Measurements from ENCODE around the gene CEPT1. TPM values are rescaled to one million over a fixed set of nuclear protein-coding genes. Genes with fewer than 3 reads are reported as not detected.

CEPT1 gene
- total and polyA plus RNA-seq, 2 of the 13 experiments (the other 11 are each of a cell fraction or from before 2014, with no cell fraction given), result 35.7 to 48.2 TPM

DNA sequence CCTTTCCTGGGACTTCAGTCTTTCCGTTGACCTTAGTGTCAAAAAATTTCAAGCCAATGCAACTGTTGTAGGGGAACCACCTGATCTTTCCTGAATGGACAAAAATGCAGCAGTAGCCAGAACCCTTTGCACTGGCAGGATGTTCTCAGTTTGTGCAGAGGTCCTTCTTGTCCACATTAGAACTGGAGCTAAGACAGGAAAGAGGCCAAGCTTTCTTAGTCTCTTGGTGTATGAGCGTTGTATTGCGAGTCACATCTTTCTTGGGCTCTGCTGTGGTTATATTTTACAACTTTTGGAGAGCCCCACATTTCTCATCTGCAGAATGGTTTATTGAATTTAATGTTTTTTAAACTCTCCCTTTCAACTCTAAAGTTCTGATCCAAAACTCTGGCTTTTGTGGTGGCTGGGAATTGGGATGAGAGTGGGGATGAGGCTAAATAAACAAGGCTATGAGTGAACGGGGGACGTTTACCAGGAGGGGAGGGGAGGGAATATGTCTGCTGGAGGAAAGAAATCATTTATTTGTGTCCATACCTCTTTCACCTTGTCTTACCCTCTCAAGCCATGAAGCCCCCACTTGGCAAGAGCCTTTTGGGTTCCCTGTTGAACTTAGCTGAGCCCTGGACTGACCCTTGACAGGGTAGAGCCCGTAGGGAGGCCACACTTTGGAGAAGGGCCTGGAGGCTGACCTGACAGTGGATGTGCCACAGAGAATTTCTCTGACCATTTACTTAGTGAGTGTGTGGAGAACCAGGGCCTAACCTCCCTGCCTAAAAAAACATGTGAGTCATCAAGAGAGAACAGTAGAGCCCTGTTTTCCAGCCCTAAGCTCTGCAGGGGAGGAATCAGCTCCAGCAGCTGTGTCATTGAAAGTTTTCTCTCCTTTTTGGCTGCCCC is 88.1 kb downstream of the CEPT1 start (continued):
- peak; percentile 69; the same call in 1 of the 2 replicates for TF ChIP-seq DPF2 (CRISPR knock-in tag; IDR thresholded peaks at IDR 0.05; ENCODE audit: borderline replicate concordance, low read depth)
- 0 out of 4 replicates have a peak, but pooled peaks of 1 of the 2 experiments have one; percentile 52 for TF ChIP-seq KLF16 (CRISPR knock-in tag; IDR thresholded peaks at IDR 0.05)
- TF ChIP-seq, protein P1, sequence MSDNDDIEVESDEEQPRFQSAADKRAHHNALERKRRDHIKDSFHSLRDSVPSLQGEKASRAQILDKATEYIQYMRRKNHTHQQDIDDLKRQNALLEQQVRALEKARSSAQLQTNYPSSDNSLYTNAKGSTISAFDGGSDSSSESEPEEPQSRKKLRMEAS (IDR thresholded peaks at IDR 0.05), result 0 out of 2 replicates have a peak, but pooled peaks have one; percentile 25
- TF ChIP-seq GFI1 (CRISPR knock-in tag; IDR thresholded peaks at IDR 0.05; ENCODE audit: borderline replicate concordance), result peak; percentile 37; the same call in 1 of the 2 replicates
- TF ChIP-seq, protein P2, sequence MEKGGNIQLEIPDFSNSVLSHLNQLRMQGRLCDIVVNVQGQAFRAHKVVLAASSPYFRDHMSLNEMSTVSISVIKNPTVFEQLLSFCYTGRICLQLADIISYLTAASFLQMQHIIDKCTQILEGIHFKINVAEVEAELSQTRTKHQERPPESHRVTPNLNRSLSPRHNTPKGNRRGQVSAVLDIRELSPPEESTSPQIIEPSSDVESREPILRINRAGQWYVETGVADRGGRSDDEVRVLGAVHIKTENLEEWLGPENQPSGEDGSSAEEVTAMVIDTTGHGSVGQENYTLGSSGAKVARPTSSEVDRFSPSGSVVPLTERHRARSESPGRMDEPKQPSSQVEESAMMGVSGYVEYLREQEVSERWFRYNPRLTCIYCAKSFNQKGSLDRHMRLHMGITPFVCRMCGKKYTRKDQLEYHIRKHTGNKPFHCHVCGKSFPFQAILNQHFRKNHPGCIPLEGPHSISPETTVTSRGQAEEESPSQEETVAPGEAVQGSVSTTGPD (CRISPR knock-in tag; IDR thresholded peaks at IDR 0.05), result peak; percentile 90
- TF ChIP-seq, protein P3, sequence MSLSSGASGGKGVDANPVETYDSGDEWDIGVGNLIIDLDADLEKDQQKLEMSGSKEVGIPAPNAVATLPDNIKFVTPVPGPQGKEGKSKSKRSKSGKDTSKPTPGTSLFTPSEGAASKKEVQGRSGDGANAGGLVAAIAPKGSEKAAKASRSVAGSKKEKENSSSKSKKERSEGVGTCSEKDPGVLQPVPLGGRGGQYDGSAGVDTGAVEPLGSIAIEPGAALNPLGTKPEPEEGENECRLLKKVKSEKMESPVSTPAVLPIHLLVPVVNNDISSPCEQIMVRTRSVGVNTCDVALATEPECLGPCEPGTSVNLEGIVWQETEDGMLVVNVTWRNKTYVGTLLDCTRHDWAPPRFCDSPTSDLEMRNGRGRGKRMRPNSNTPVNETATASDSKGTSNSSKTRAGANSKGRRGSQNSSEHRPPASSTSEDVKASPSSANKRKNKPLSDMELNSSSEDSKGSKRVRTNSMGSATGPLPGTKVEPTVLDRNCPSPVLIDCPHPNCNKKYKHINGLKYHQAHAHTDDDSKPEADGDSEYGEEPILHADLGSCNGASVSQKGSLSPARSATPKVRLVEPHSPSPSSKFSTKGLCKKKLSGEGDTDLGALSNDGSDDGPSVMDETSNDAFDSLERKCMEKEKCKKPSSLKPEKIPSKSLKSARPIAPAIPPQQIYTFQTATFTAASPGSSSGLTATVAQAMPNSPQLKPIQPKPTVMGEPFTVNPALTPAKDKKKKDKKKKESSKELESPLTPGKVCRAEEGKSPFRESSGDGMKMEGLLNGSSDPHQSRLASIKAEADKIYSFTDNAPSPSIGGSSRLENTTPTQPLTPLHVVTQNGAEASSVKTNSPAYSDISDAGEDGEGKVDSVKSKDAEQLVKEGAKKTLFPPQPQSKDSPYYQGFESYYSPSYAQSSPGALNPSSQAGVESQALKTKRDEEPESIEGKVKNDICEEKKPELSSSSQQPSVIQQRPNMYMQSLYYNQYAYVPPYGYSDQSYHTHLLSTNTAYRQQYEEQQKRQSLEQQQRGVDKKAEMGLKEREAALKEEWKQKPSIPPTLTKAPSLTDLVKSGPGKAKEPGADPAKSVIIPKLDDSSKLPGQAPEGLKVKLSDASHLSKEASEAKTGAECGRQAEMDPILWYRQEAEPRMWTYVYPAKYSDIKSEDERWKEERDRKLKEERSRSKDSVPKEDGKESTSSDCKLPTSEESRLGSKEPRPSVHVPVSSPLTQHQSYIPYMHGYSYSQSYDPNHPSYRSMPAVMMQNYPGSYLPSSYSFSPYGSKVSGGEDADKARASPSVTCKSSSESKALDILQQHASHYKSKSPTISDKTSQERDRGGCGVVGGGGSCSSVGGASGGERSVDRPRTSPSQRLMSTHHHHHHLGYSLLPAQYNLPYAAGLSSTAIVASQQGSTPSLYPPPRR (CRISPR knock-in tag; IDR thresholded peaks at IDR 0.05; ENCODE audit: borderline replicate concordance), result peak; percentile 54; the same call in 1 of the 2 replicates
- 0 out of 2 replicates have a peak, but pooled peaks have one; percentile 21 for TF ChIP-seq ISL2 (CRISPR knock-in tag; IDR thresholded peaks at IDR 0.05)
- TF ChIP-seq, protein P4, sequence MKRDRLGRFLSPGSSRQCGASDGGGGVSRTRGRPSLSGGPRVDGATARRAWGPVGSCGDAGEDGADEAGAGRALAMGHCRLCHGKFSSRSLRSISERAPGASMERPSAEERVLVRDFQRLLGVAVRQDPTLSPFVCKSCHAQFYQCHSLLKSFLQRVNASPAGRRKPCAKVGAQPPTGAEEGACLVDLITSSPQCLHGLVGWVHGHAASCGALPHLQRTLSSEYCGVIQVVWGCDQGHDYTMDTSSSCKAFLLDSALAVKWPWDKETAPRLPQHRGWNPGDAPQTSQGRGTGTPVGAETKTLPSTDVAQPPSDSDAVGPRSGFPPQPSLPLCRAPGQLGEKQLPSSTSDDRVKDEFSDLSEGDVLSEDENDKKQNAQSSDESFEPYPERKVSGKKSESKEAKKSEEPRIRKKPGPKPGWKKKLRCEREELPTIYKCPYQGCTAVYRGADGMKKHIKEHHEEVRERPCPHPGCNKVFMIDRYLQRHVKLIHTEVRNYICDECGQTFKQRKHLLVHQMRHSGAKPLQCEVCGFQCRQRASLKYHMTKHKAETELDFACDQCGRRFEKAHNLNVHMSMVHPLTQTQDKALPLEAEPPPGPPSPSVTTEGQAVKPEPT (CRISPR knock-in tag; IDR thresholded peaks at IDR 0.05; ENCODE audit: low read depth), result 0 out of 2 replicates have a peak, but pooled peaks have one; percentile 33
- TF ChIP-seq, protein P5, sequence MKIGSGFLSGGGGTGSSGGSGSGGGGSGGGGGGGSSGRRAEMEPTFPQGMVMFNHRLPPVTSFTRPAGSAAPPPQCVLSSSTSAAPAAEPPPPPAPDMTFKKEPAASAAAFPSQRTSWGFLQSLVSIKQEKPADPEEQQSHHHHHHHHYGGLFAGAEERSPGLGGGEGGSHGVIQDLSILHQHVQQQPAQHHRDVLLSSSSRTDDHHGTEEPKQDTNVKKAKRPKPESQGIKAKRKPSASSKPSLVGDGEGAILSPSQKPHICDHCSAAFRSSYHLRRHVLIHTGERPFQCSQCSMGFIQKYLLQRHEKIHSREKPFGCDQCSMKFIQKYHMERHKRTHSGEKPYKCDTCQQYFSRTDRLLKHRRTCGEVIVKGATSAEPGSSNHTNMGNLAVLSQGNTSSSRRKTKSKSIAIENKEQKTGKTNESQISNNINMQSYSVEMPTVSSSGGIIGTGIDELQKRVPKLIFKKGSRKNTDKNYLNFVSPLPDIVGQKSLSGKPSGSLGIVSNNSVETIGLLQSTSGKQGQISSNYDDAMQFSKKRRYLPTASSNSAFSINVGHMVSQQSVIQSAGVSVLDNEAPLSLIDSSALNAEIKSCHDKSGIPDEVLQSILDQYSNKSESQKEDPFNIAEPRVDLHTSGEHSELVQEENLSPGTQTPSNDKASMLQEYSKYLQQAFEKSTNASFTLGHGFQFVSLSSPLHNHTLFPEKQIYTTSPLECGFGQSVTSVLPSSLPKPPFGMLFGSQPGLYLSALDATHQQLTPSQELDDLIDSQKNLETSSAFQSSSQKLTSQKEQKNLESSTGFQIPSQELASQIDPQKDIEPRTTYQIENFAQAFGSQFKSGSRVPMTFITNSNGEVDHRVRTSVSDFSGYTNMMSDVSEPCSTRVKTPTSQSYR (CRISPR knock-in tag; IDR thresholded peaks at IDR 0.05; ENCODE audit: borderline replicate concordance), result peak; percentile 54; the same call in 1 of the 2 replicates
- TF ChIP-seq, protein P6, sequence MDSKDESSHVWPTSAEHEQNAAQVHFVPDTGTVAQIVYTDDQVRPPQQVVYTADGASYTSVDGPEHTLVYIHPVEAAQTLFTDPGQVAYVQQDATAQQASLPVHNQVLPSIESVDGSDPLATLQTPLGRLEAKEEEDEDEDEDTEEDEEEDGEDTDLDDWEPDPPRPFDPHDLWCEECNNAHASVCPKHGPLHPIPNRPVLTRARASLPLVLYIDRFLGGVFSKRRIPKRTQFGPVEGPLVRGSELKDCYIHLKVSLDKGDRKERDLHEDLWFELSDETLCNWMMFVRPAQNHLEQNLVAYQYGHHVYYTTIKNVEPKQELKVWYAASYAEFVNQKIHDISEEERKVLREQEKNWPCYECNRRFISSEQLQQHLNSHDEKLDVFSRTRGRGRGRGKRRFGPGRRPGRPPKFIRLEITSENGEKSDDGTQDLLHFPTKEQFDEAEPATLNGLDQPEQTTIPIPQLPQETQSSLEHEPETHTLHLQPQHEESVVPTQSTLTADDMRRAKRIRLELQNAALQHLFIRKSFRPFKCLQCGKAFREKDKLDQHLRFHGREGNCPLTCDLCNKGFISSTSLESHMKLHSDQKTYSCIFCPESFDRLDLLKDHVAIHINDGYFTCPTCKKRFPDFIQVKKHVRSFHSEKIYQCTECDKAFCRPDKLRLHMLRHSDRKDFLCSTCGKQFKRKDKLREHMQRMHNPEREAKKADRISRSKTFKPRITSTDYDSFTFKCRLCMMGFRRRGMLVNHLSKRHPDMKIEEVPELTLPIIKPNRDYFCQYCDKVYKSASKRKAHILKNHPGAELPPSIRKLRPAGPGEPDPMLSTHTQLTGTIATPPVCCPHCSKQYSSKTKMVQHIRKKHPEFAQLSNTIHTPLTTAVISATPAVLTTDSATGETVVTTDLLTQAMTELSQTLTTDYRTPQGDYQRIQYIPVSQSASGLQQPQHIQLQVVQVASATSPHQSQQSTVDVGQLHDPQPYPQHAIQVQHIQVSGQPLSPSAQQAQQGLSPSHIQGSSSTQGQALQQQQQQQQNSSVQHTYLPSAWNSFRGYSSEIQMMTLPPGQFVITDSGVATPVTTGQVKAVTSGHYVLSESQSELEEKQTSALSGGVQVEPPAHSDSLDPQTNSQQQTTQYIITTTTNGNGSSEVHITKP (CRISPR knock-in tag; IDR thresholded peaks at IDR 0.05; ENCODE audit: low read depth), result peak; percentile 48; the same call in 1 of the 2 replicates

All from HepG2 (cell line).